Stimulated activated CD4-positive, alpha-beta T cell treated with anti-CD3 and anti-CD28 coated beads, Interleukin-2, amount 100 ng/mL, for 24 hours (primary cell): ENCODE measurements around the gene SYT1.

Experiments
- DNase-seq, 2 donors: peaks; one replicate each; pipeline ENCODE4 v3.0.0-alpha.2; 2020

Gene SYT1

DNA sequence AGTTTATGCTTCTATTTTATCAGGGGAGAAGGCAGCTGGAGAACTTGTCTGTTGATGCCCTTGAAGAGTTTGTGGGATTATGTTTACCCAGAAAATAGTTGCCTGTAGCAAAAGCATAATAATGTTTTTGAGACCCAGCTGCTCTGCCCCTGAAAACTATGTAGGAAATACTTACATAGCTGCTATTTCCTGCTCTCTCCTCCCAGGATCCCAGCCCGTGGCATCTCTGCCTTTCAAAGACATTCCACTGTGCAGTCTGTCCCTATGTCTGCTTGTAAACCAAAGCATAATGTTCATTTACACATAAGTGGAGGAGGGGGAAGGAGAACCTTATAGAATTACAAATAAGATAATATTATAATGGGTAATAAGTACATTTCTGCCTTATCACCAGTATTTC, 198.7 kb downstream of the SYT1 start:
- no peak for DNase-seq

DNA sequence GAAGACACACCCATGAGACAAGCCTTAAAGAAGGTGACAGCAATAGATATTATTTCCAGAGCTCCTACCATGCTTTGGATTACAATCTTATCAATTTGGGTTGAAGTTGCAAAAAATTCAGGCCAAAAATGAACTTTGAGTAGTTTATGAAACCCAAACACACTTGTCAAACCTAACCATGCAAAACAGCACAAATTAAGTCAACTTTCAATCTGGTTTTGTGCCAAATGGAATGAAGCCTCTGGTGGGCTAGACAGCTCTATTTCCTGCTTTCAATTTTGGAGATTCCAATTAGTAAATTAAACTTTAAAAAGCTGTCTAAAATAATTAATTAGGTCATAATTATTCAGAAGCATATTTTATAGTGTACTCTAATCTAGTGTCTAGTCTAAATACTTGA, 203.4 kb downstream of the SYT1 start:
- DNase-seq: no peak

DNA sequence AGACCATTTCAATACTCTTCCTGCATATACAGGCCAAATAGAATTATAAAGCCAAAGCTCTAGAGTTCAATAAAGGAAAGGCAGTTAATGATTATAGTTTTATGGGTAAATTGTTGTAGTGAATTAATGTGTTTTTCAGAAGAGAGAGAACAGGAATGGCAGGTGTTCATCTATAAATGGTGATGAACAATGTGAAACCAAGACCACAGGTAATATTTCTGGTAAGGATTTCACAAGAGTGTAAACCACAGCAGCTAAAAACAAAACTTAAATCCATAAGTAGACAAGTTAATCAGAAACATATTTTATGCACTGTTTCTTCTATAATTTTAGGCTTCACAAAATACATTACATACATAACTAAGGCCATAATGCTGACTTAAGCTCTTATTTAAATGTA, 204.4 kb downstream of the SYT1 start:
- no peak for DNase-seq

DNA sequence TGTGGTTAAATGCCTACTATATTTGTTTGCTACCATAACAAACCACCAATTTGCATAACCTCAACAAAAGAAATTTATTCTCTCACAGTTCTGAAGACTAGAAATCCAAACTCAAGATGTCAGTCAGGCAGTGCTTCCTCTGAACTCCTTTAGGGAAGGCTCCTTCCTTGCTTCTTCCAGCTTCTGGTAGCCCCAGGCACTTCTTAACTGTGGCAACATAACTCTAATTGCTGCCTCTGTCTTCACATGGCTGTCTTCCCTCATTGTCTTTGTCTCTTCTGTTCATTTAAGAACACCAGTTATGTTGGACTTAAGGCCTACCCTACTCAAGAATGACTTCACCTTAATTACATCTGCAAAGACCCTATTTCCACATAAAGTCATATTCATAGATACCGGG, 206.9 kb downstream of the SYT1 start:
- DNase-seq: no peak

DNA sequence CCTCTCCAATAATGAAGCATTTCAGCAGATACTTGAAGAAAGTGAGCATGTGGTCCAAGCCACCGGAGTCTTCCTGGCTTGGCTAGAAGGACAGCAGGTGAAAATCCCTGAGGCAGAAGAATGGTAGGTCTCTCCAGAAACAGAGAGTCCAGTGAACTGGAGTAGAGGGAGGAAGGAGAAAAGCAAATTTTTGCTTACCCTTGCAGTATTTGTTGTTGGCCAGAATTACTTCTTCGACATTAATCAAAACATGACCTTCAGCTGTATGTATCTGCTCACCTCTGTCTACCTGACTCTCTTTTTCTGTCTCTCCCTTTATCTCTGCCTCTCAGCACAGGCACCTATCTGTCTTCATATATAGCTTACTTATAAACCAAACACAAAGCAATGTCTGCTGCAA, 208.9 kb downstream of the SYT1 start:
- no peak for DNase-seq

DNA sequence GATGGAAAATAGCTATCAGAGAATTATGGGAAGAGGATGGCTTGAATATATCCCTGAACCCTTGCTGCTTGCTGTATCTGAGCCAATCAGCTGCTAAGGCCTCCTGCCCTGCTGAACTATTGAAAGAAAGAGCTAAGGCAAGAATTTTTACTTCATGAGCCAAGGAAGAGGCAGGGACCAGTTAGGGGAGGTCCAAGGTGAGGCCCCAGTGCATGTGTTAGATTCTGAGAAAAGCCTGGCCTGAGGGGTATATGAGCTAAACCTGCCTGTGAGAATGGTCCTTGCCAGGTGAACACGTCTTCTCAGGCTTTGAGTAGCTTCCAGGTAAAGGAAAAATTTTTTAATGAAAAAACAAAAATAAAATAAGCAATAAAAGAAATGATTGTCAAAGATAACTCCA, 218.0 kb downstream of the SYT1 start:
- DNase-seq: no peak

DNA sequence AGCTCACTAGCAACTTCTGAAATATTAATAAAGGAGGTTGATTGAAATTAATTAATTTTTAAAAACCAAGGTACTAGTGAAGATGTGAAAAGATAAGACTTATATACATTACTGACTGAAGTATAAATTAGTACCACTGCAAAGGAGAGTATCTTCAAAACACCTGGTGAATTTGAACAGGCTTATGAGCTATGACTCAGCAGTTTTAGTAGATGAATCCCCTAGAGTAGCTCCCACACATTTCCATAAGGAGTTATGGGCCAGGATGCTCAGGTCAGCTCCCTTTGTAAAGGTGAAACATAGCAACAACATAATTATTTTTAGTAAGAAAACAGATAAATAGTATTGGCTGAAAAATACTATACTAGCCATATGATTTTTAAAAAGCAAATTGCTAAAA, 218.6 kb downstream of the SYT1 start:
- no peak for DNase-seq

DNA sequence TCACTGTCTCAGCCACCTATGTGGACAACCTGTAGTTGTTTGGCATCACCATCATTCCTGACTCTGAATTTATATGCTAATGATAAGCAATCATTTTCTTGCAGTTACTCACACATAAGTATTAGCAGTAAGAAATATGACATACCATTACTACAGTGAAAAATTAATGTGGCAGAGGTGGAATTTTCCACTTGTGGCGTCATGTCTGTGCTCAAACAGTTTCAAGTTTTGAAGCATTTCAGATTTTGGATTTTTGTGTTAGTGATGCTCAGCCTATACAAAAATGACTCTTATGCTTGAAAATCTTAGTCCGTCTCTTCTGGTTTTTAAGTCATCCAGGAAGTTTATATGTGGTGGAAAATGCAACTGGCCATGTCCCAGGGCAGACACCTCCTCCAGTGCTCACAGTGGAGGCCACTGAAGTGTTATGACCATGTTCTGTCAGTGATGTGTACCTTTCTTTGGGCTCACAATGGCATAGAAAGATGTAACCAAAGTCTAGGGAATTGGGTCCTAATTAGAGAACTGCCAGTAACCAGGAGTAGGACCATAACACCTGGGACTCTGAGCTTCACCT, 220.6 kb downstream of the SYT1 start:
- no peak for DNase-seq

DNA sequence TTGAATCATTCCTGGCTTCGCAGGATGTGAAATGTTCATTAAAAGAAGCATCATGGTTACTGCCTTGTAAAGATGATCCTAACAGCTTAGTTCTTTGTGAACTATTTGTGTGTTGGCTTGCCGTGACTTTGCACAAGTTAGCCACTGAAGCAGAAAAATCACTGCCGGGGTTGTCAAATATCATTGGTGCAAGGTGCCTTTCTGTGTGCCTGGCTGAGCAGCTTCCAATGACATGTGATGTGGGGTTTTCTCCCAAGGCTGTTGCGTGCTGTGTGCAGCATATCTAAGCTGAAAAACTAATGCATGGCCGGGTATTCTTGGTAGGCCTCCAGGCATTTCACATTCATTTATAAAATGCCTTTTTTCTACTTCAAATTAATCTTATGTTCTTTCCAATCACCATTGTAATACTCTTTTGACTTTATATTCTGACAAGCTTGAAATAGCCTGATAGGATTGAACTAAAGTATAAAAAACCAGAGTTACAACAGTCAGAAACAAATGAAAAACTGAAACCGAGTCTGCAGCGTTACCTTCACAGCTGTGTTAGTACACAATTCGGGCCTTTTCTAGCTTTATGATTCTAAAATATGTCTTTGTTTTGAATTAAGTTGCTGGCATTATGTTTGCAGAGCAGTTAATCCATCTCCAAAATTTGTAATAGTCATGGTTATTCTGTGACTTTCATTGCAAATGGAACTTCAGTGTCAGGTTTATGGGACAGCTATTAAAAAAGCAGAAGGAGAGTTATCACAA, 222.1 kb downstream of the SYT1 start:
- DNase-seq: no peak

DNA sequence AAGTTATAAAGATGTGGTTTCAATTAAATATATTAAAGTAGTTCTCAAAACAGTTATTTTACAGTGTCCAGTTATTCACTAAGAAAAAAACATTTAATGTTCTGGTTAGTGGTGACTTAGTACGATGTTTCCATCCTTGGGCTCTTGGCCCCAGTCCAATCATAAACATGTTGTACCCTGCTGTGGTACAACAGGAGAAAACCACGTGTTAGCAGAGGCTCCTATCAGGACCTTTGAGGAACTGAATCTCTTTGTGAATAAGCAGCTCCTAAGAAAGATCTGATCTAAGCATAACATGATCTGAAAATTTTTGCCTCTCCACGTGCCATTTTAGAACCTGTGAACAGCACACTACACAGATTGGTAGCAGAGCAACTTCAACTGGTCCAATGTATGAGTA, 234.0 kb downstream of the SYT1 start:
- DNase-seq: no peak

DNA sequence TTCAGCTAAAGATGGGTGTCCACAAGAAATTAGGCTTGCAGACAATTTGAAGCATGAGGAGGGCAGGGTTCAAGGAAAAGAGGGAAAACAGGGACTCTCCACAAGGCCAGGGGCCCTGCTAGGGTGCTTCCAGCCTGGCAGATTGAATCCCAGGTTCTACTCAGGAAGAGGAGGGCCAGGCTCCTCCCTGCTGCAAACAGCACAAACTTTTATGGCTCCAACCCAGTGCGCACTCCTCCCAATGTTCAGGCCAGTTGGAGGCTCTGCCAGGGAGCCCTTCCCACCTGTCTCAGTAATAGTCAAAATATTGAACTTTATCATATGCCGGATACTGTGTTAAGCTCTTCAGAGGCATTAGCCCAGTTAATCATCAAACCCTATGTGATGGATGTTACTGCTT, 244.4 kb downstream of the SYT1 start:
- DNase-seq: no peak

DNA sequence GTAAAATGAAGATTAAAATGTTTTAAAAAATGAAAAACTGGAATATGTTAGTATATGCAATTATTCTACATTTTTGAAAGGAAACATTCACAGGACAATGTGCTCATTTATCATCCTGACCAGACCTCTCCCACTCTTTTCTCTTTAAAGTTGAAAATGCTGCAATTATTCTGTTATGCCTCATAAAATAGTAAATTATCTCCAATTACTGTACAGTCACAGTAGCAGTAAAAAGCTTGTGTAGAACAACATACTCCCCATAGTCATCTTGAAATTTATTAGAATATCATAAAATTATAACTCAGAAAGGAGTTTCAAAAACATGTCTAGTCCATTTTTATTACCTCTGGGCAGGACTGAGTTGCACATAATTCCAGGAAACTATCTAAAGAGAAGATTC, 250.3 kb downstream of the SYT1 start:
- DNase-seq: no peak

DNA sequence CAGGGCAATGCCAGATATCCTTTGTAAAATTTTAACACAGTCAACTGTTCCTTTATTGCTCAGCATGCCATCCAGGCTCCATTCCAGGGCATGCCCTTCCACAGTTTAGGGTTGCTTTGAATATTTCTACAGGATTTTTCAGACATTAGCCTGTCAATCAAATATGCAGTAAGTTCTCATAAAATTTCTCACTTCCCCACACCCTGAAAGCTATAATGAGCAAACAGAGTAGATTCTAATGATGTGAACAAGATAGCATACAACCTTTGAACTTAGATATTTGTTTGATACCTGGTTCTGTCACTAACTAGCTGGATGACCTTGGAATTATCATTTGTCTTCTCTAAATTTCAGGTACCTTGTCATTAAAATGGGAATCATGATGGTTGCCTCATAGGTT, 251.2 kb downstream of the SYT1 start:
- DNase-seq: no peak

DNA sequence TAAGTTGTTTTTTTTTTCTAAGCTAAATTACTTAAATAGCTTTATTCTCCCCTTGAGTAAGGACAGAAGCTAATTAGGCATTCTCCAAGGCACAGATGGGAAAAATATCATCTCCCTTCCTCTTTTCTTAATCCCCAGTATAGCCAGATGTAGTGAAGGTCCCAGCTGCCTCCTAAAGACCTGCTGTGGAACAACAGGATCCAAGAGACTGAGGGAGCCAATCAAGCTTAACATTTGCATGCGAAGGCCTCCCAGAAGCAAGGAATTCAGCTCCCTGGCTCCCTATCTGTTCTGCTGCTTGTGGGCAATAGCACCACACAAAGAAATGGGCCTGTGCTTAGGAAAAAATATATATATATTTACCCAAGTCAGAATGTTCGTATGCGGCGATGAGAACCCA, 255.2 kb downstream of the SYT1 start:
- DNase-seq: no peak

DNA sequence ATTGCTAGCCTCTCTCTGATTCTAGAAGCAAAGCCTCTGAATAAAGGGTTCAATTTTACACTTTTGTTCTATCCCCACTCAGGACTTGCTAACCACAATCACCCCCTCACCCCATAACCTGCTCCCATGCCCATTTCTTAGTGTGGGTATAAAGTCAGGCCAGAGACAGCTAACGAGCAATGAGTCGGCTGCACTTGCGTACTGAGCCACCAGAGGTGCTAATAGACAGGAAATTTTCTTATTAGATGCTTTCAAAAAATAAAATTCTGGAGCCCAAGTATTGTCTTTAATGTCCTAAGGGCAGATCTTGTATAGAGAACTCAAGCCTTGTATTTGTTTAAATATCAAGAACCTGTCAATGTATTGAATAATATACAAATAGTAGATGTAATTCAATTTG, 256.9 kb downstream of the SYT1 start:
- DNase-seq: no peak

DNA sequence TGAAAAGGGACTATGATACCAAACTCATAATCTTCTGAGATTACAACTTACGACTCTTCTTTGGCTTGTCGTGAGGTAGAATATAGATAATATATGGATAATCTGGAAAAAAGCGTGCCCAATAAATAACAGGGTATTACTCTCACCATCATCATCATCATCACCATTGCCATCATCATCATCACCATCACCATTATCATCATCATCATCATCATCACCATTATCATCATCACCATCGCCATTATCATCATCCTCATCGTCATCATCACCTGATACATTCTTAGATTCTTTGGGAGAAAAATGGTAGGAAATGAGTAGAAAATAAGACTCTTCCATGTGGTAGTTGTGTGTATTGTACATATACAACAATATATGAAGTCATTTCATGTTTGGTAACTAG, 259.8 kb downstream of the SYT1 start:
- no peak for DNase-seq

DNA sequence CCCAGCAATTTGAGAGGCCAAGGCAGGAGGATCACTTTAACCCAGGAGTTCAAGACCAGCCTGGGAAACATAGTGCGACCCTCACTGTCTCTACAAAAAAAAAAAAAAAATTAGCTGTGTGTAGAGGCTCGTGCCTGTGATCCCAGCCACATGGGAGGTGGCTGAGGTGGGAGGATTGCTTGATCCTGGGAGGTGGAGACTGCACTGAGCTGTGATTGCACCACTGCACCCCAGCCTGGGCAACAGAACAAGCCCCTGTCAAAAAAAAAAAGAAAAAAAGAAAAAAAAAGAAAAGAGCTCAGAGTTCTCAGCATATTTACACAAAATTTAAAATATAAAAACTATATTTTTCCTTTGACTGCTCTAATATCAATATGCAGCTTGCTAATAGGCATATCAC, 260.8 kb downstream of the SYT1 start:
- DNase-seq: no peak

DNA sequence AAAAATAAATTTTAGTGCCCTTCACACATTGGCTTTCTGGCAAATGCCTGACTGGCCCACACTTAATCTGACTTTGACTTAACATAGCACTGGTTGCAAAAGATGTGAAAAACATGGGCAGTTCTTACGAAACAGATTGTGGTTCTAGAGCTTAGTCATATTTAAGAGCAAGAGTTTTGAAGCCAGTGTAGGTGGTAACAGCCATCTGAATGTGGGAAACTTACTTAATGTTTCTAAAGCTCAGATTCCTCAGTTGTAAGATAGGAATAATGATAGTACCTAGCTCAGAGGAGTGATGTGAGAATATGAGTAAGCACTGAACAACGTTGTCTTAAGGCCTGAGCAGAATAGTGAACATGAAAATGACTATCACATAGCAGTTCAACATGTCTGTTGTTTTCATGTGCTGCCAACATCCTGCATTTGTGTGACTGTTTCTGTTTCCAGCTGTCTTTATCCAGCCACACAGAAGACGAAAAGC, 262.7 kb downstream of the SYT1 start:
- DNase-seq: no peak

DNA sequence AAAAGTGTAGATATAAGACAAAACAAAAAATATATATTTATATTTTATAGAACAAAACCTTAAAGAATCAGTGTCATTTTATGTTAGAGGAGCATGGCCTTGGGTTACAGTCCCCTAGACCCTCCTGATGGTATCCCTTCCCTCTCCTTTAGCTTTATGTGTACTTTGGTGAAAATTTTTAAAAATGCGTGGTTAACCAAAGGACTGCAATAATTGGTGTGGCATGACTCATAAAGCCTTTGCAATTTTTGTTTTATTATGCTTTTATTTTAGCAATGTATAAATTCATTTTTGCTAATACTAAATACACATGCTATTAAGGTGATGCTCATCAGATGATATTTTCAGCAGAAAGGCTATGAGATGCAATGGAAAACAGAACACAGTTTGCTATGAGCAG, 264.4 kb downstream of the SYT1 start:
- no peak for DNase-seq

DNA sequence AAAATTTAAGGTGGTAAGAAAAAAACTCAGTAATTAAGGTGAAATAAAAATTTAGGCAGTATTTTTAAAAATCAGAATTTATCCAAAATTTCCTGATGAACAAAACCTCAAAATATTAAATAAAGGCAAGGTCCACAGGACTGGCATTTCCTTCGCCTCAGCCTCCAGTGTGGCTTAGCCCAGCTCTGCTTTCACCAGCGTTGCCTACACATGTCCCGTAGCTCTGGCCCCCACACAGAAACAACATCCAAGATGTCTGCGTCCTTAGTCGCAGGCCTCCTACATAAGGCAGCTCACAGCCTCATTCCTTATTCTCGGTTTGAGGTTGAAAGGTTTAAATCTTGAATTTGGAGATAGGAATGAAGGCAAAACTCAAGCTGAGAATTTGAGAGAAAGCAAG, 274.3 kb downstream of the SYT1 start:
- DNase-seq: no peak

DNA sequence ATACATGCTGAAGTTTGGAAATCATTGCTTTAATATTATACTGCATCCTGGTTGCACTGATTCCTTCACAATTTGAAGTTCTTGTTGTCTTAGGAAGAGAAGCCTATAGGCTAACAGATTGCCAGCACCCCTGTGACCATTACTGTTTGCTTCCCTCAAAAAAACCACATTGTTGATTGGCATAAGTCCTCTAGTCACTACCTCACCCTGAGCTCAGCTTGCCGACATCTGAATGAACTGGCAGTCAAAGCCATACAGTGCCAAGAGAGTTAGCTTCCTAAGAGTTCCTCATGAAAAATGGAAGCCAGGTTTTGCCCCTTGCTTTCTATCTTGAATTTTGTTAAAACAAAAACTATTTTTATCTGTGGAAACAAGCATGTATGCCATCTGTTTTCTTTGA, 276.1 kb downstream of the SYT1 start:
- DNase-seq: no peak

DNA sequence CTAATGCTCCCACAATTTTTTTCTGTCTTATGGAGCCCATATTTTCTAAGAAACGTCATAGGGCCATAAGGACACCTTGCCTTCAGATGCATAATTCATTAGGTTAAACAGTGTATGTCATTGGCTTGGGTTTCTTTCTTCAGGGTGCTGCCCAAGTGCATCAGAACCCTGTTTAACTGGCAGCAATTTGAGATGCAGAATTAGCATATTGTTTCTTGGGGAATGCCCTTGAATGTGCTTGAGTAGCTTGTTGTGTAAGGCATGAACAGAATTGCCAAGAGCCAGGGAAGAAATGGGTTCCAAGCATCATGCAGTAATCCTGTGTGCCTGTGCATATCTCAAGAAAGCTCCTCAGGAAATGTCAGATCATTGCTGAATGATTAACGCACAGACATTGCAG, 277.2 kb downstream of the SYT1 start:
- no peak for DNase-seq

DNA sequence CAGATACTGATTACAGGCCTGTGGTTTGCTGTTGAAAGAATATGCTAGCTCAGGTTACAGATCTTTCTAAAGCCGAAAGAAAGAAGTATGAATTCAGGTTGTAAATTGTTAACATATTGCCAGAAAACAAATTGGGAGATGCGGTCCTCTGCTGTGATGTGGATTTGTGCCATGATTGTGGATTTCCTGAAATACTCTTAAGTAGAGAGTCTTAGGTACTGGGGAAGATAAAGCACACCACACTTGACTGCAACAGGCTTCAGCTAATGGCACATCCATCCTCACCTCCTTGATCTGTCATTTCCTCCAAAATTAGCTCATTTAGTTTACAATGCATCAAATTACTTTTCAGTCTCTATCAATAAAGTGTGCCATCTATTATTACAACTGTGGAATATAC, 279.2 kb downstream of the SYT1 start:
- DNase-seq: no peak

DNA sequence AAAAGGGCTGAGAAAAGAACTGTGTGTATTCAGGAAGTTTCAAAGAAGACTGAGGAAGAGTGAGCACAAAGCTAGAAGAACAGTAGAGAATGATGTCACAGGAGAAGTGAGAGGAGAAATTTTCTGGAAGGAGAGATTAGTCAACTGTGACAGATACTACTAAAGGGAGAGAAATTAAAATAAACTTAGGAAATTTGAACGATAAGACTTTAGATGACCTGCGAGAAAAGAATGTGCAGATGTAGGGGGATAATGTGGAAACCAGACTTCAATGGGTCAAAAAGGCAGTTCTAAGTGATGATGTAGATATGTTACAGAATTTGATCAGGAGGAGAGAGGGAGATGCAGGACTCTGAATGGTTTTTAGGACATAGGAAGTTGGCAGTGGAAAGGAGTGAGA, 287.4 kb downstream of the SYT1 start:
- DNase-seq: no peak

DNA sequence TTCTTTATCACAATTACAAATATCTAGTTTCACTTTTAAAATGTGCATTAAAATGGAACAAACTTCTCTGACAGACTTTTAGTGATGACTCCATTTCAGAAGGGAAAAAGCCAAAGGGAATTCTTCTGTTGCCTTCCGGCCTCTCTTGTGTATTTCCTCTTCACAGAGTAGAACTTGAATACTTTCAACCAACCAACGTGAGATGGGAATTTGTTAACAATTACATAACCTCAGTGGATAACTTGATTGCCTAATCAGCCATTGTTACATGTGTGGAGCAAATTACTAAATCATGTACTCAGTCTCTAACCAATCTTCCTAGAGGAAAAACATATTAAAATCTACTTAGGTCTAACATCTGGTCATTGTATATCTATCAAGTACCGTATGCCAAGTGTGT, 291.1 kb downstream of the SYT1 start:
- DNase-seq: no peak
